MM.1S (cell line): ENCODE measurements around the gene TTLL11.
"Not testable (repeated sequence)": the region's sequence is repeated elsewhere in the genome, so short reads cannot be mapped to it uniquely, and the experiment has no call there.

ENCODE experiments used
- DNase-seq: peaks from one replicate; pipeline ENCODE4 v3.0.0-alpha.2; 2015
- H2AFZ ChIP-seq: fragments of 300-600 bp; sonication (generic); 2 replicates; pipeline ENCODE4 v1.6.0; 2016; ENCODE audit warnings: antibody characterized with exemption, low read length
- H3F3A ChIP-seq: fragments of 300-600 bp; sonication (generic); 2 replicates; pipeline ENCODE4 v1.6.1; 2016; ENCODE audit warnings: mild to moderate bottlenecking, antibody characterized with exemption, low read length, moderate library complexity, mixed read lengths; ENCODE audit not compliant: insufficient read depth
- H3K27ac ChIP-seq: fragments of 300-600 bp; sonication (generic); 2 replicates; pipeline ENCODE4 v1.5.1; 2016; ENCODE audit warnings: mild to moderate bottlenecking, low read length
- H3K27me3 ChIP-seq: fragments of 300-600 bp; sonication (generic); replicated peaks from 2 replicates; pipeline ENCODE4 v1.6.0; 2016; ENCODE audit warnings: low read length; ENCODE audit not compliant: insufficient read depth
- H3K36me3 ChIP-seq: fragments of 300-600 bp; sonication (generic); replicated peaks from 2 replicates; pipeline ENCODE4 v1.6.1; 2016; ENCODE audit warnings: mild to moderate bottlenecking, low read length, mixed read lengths; ENCODE audit not compliant: insufficient read depth
- H3K4me1 ChIP-seq: fragments of 300-600 bp; sonication (generic); 2 replicates; pipeline ENCODE4 v1.6.1; 2016; ENCODE audit warnings: low read length, mixed read lengths
- H3K4me2 ChIP-seq: fragments of 300-600 bp; sonication (generic); 2 replicates; pipeline ENCODE4 v1.6.0; 2016; ENCODE audit warnings: low read depth, low read length
- H3K4me3 ChIP-seq: fragments of 300-600 bp; sonication (generic); 2 replicates; pipeline ENCODE4 v1.5.1; 2016; ENCODE audit warnings: low read length, mixed read lengths
- H3K79me2 ChIP-seq: fragments of 300-600 bp; sonication (generic); 2 replicates; pipeline ENCODE4 v1.6.1; 2016; ENCODE audit warnings: mixed run types, low read length, mixed read lengths
- H3K9ac ChIP-seq: fragments of 300-600 bp; sonication (generic); 2 replicates; pipeline ENCODE4 v1.6.1; 2016; ENCODE audit warnings: low read length, mixed read lengths
- H3K9me2 ChIP-seq: fragments of 300-600 bp; sonication (generic); replicated peaks from 2 replicates; pipeline ENCODE4 v1.6.1; 2016; ENCODE audit warnings: mild to moderate bottlenecking, low read length, mixed read lengths; ENCODE audit not compliant: insufficient read depth
- H3K9me3 ChIP-seq: fragments of 300-600 bp; sonication (generic); replicated peaks from 2 replicates; pipeline ENCODE4 v1.6.1; 2016; ENCODE audit warnings: mild to moderate bottlenecking, low read length, mixed read lengths; ENCODE audit not compliant: insufficient read depth
- H4K20me1 ChIP-seq: fragments of 300-600 bp; sonication (generic); 2 replicates; pipeline ENCODE4 v1.6.1; 2016; ENCODE audit warnings: mild to moderate bottlenecking, low read length, moderate library complexity, mixed read lengths; ENCODE audit not compliant: insufficient read depth
- EZH2 ChIP-seq: fragments of 300-600 bp; sonication (generic); optimal IDR thresholded peaks from 2 replicates; pipeline ENCODE3; 2017; ENCODE audit warnings: low read depth, mild to moderate bottlenecking, antibody characterized with exemption, low read length, mixed read lengths
- EZH2phosphoT487 ChIP-seq: fragments of 300-600 bp; sonication (generic); IDR thresholded peaks from 2 replicates; pipeline ENCODE4 v1.6.1; 2018; ENCODE audit warnings: antibody characterized with exemption, low read length
- TF ChIP-seq, protein P1 (sequence below): fragments of 300-600 bp; sonication (generic); IDR thresholded peaks from 2 replicates; pipeline ENCODE4 v1.5.1; 2016; ENCODE audit warnings: antibody characterized with exemption, low read length, mixed read lengths

Gene TTLL11

GRCh38 chr9:121798941-121799340 lies 294.2 kb downstream of the TTLL11 start:
- Histone ChIP-seq H3K27me3 (no peaks in the 10 kb centered on the region), H3F3A (no peaks in the 10 kb centered on the region), H4K20me1 (no peaks in the 10 kb centered on the region), H3K27ac (no peak overlapping the region), H3K9me3 (no peaks in the 10 kb centered on the region), H3K9me2 (no peaks in the 10 kb centered on the region), H3K4me2 (no peak overlapping the region), H3K36me3 (no peaks in the 10 kb centered on the region), H3K9ac (no peak overlapping the region), H2AFZ (no peak overlapping the region), H3K4me3 (no peak overlapping the region), H3K4me1 (no peaks in the 10 kb centered on the region), H3K79me2 (no peaks in the 10 kb centered on the region)
- DNase-seq = no peak
- TF ChIP-seq, protein P1, sequence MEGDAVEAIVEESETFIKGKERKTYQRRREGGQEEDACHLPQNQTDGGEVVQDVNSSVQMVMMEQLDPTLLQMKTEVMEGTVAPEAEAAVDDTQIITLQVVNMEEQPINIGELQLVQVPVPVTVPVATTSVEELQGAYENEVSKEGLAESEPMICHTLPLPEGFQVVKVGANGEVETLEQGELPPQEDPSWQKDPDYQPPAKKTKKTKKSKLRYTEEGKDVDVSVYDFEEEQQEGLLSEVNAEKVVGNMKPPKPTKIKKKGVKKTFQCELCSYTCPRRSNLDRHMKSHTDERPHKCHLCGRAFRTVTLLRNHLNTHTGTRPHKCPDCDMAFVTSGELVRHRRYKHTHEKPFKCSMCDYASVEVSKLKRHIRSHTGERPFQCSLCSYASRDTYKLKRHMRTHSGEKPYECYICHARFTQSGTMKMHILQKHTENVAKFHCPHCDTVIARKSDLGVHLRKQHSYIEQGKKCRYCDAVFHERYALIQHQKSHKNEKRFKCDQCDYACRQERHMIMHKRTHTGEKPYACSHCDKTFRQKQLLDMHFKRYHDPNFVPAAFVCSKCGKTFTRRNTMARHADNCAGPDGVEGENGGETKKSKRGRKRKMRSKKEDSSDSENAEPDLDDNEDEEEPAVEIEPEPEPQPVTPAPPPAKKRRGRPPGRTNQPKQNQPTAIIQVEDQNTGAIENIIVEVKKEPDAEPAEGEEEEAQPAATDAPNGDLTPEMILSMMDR = no peak
- no peak for TF ChIP-seq EZH2
- TF ChIP-seq EZH2phosphoT487 = no peak

DNA sequence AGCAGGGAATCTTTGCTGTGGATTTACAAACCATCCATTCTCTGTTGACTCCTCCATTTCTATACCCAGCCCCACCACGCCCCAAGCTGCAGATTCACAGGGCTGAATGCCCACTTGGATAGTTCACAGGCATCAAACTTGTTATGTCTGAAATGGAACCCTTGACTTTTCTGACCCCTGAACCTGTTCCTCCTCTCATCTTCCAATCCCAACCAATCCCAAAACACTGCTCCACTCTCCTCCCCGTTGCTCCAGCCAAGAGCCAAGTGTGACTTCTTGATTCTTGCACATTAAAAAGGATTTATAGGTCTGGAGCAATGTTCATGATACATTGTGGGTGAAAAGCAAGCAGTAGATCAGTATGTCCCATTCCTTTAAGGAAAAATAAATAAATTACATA lies 296.0 kb downstream of the TTLL11 start:
- Histone ChIP-seq H3K9me3 (no peaks in the 10 kb centered on the region), H3K27ac (no peak overlapping the region), H3K4me1 (no peaks in the 10 kb centered on the region), H3K79me2 (no peaks in the 10 kb centered on the region), H3K9ac (no peak overlapping the region), H4K20me1 (no peaks in the 10 kb centered on the region), H2AFZ (no peak overlapping the region), H3K27me3 (no peaks in the 10 kb centered on the region), H3K4me3 (no peak overlapping the region), H3K4me2 (no peak overlapping the region), H3F3A (no peaks in the 10 kb centered on the region), H3K9me2 (no peaks in the 10 kb centered on the region), H3K36me3 (no peaks in the 10 kb centered on the region)
- TF ChIP-seq EZH2phosphoT487 = no peak
- TF ChIP-seq, protein P1 = no peak
- no peak for TF ChIP-seq EZH2
- no peak for DNase-seq

GRCh38 chr9:121794334-121794733 lies 298.8 kb downstream of the TTLL11 start:
- not testable (repeated sequence) for H3K4me1 ChIP-seq, H3K36me3 ChIP-seq, DNase-seq, H3K4me3 ChIP-seq, H3K4me2 ChIP-seq, H3K9me2 ChIP-seq, H3K27me3 ChIP-seq, H3K9ac ChIP-seq, H3K9me3 ChIP-seq, H3K27ac ChIP-seq, H3K79me2 ChIP-seq, H3F3A ChIP-seq, H2AFZ ChIP-seq, H4K20me1 ChIP-seq

DNA sequence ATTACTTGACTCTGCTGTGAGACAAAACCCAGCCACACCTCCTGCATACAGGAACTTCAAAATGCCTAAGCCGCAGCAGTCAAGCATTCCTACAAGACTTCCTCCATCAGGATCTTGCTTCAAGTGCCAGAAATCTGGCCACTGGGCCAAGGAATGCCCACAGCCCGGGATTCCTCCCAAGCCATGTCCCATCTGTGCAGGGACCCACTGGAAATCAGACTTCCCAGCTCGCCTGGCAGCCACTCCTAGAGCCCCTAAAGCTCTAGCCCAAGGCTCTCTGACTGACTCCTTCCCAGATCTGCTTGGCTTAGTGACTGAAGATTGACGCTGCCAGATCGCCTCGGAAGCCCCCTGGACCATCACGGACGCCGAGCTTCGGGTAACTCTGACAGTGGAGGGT lies 300.6 kb downstream of the TTLL11 start:
- not testable (repeated sequence) for H3K36me3 ChIP-seq, H3K27me3 ChIP-seq, H3K79me2 ChIP-seq, H3K27ac ChIP-seq, H3F3A ChIP-seq, H4K20me1 ChIP-seq, H3K9me2 ChIP-seq, H3K9ac ChIP-seq, H2AFZ ChIP-seq, H3K9me3 ChIP-seq, H3K4me2 ChIP-seq, DNase-seq, H3K4me1 ChIP-seq, H3K4me3 ChIP-seq
